Measurements from ENCODE around the gene TSPAN4.

TSPAN4 gene

GRCh38 chr11:914747-915501, 72.3 kb downstream of the TSPAN4 start:
- DNase-seq: no peak

All from NCI-H510A (cell line).